GM19035 (cell line): ENCODE results near the gene DISC1.
"Not testable (repeated sequence)": the region's sequence is repeated elsewhere in the genome, so short reads cannot be mapped to it uniquely, and the experiment has no call there.

Experiments used
- ATAC-seq: cut with Tn5 transposase; IDR thresholded peaks from one replicate; pipeline ENCODE4 v1.9.1; 2021; ENCODE audit not compliant: unreplicated experiment

Gene DISC1

GRCh38 chr1:231724041-231724440, 97.5 kb downstream of the DISC1 start:
- no peak for ATAC-seq

- no peak for ATAC-seq
Measured at GRCh38 chr1:231724876-231725647, 98.5 kb downstream of the DISC1 start.

GRCh38 chr1:231727171-231727570, 100.6 kb downstream of the DISC1 start:
- no peak for ATAC-seq

- not testable (repeated sequence) for ATAC-seq
Measured at GRCh38 chr1:231728987-231729386, 102.4 kb downstream of the DISC1 start.

- ATAC-seq, result no peak
Measured at GRCh38 chr1:231729544-231729943, 103.0 kb downstream of the DISC1 start.

- no peak for ATAC-seq
Measured at GRCh38 chr1:231731268-231731667, 104.7 kb downstream of the DISC1 start.

GRCh38 chr1:231733063-231733462, 106.5 kb downstream of the DISC1 start:
- ATAC-seq, result no peak

GRCh38 chr1:231733672-231734071, 107.1 kb downstream of the DISC1 start:
- ATAC-seq, result no peak

GRCh38 chr1:231734417-231734816, 107.8 kb downstream of the DISC1 start:
- ATAC-seq, result no peak

- ATAC-seq, result no peak
Measured at GRCh38 chr1:231735411-231735810, 108.8 kb downstream of the DISC1 start.

- no peak for ATAC-seq
Measured at GRCh38 chr1:231735941-231736340, 109.4 kb downstream of the DISC1 start.

- ATAC-seq, result no peak
Measured at GRCh38 chr1:231736464-231736863, 109.9 kb downstream of the DISC1 start.

GRCh38 chr1:231738554-231738953, 112.0 kb downstream of the DISC1 start:
- no peak for ATAC-seq

- ATAC-seq, result no peak
Measured at GRCh38 chr1:231743966-231744365, 117.4 kb downstream of the DISC1 start.

- ATAC-seq, result no peak
Measured at GRCh38 chr1:231748760-231749415, 122.3 kb downstream of the DISC1 start.

- ATAC-seq, result no peak
Measured at GRCh38 chr1:231750296-231750695, 123.7 kb downstream of the DISC1 start.

GRCh38 chr1:231750818-231751362, 124.3 kb downstream of the DISC1 start:
- ATAC-seq, result no peak

- no peak for ATAC-seq
Measured at GRCh38 chr1:231751415-231751814, 124.8 kb downstream of the DISC1 start.

GRCh38 chr1:231753313-231753712, 126.7 kb downstream of the DISC1 start:
- no peak for ATAC-seq

GRCh38 chr1:231757101-231757404, 130.5 kb downstream of the DISC1 start:
- ATAC-seq, result peak; percentile 42

GRCh38 chr1:231757759-231758158, 131.2 kb downstream of the DISC1 start:
- no peak for ATAC-seq

GRCh38 chr1:231761252-231761651, 134.7 kb downstream of the DISC1 start:
- ATAC-seq, result no peak
